ENCODE measurements around the gene ZBTB7A.

ZBTB7A gene

DNA sequence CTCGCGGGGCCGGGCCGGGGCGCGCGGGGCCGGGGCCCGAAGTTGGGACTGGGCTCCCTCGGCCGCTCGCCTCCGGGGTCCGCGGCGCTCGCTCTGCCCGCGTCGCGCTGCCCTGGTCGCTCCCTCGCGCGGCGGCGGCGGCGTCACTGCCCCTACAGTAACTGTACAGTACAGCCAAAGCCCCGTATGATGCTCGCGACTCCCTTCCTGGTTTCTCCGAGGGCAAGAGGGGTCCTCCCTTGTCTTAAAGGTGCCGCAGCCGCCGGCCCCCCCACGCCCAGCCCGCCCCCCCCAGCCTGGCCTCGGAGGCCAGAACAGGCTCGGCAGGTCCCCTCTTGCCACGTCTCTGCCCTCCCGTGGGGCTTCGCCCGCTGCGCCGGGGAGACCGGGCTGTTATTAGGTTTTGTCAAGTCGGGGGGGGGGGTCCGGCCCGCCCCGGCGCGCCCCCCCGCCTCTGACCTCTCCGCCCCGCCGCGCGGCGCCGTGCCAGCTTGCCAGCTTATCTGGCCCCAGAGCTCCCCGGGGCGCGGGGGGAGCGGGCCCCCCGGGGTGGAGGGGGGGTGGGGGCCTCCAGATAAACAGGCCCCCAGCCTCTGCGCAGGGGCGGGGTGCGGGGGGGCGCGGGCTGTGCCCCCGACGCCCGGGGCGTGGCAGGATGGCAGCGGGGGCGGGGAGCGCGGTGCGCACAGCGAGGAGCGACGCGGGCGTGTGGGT, at the start of gene ZBTB7A:
Gene ZBTB7A, minus strand, starts transcription at position 218 of the 714 bp plus-strand sequence. CDS start 11,667 bp downstream, outside the sequence.
- peak; percentile 70 to 75 for DNase-seq

DNA sequence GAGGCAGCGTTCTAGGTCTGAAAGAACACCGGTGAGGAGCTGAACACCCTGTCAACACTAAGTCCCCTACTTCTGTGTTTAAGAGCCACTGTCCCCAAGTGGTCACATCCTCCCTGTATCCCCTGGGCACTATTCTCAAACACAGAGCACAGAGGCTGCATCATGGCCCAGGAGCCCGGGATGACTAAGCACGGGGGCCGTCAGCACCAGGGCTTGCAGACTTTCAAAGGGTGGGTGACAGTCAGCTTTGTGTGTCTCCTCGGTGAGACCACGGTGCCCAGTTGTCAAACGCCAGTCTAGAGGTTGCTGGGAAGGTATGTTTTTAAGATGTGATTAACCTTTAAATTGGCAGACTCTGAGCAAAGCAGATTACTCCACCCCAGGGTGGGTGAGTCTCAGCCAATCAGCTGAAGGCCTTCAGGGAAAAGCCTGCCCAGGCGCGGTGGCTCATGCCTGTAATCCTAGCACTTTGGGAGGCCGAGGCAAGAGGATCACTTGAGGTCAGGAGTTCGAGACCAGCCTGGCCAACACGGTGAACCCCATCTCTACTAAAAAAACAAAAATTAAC, 49.2 kb upstream of the ZBTB7A start:
- no peak for DNase-seq

DNA sequence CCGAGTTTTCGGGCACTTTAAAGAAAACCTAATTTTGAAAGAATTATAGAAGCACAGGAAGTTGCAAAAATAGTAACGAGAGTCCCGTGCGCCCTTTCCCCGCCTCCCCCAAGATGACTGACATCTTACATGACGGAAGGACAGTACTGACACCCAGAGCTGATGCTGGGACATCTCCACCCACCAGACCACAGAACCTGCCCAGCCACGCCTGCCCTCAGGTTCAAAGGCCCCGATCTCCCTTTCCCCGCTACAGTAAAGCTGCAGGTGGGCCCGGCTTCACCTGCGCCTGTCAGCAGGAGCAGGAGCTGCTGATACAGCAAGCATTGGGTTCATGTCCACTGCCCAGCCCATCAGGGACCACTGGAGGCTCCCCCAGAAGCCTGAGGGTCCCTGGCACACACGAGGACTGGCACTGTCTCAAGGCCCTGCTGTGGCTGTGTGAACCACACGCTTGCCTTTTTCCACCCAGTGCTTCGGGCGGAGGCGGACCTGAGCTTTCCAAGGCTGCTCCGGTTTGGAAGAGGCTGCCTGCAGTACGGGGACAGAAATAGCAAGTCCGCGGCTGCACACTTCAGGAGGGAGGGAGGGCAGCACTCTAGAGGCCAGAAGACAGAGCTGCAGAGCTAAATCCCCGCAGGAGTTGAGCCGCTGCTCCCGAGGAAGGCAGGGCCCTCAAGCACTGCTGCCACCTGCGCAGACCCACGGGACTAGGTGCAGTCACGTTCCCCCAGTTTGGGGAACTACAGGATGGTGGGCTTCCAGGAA, 48.5 kb upstream of the ZBTB7A start:
- DNase-seq, result peak; percentile 58 to 59

DNA sequence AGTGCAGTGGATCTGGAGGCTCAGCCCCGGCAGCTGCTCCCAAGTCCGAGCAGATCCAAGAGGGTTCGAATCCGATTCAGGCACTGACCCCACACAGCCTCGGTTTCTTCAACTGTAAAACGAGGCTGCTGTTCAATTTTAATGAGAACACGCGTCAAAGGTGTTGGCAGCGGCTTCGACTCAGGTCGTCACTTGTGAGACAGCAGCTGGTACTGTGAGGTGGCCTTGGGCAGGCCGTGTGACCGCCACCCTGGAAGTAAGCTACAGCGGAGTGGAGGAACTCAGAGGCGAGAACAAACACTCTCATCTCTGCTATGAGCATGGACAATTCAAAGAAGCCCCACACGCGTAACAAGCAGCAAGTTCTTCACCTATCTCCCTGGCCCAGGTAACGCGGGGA, 47.5 kb upstream of the ZBTB7A start:
- DNase-seq, result no peak

DNA sequence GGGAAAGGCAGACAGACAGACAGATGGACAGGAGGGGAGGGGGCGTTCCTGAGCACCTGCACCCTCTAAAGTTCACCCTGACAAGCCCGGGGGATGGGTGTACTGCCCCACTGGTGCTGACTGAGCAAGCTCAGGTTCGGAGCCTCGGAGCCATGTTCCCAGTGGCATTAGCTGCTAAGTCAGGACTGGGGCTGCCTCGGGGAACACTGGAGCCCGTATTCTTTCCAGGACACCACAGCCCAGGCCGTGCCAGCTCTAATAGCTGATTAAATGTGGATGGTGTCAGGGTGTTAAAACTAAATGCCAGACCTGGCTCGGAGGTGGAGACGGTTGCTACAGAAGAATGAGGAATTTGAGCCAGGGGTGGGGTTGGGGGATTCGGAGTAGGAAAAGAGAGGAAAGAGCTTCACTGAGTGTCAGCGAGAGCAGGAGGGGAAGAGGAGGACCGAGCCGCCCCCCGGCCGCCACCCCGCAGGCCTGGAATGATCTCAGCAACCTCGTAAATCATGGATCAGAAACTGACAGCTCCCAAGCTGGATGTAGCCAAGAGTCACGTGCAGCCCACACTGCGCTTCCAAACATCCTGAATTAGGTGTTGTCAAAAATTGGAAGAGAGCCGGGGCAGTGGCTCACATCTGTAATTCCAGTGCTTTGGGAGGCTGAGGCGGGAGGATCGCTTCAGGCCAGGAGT, 46.8 kb upstream of the ZBTB7A start:
- DNase-seq, result no peak

DNA sequence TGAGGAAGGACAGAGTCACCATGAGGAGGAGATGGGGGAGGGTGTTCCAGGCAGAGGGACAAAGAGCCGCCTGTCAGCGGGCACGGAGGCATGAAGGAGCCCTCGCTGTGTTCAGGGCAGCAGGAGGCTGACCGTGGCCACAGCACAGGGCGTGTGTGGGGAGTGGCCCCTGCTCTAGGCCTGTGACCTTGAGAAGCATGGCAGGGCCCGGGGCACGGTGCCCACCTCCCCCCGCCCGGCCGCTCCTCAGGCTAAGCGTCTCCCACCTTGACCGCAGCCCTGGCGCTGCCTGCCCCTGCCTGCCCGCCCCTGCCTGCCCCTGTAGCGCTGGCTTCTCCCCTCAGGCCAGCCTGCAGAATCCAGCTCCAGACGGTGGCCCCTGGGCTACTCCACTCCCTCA, 45.7 kb upstream of the ZBTB7A start:
- DNase-seq, result no peak

DNA sequence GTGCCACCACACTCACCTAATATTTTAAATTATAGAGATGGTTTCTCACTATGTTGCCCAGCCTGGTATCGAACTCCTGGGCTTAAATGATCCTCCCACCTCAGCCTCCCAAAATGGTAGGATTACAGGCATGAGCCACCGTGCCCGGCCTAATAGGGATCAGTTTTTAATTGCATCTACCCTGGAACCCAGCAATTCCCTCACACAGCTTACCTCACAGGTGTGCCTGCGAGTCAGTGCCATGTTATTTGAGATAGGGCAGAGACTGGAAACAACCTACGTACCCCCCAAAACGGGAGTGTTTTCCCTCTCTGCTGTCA, 42.9 kb upstream of the ZBTB7A start:
- DNase-seq, result no peak

DNA sequence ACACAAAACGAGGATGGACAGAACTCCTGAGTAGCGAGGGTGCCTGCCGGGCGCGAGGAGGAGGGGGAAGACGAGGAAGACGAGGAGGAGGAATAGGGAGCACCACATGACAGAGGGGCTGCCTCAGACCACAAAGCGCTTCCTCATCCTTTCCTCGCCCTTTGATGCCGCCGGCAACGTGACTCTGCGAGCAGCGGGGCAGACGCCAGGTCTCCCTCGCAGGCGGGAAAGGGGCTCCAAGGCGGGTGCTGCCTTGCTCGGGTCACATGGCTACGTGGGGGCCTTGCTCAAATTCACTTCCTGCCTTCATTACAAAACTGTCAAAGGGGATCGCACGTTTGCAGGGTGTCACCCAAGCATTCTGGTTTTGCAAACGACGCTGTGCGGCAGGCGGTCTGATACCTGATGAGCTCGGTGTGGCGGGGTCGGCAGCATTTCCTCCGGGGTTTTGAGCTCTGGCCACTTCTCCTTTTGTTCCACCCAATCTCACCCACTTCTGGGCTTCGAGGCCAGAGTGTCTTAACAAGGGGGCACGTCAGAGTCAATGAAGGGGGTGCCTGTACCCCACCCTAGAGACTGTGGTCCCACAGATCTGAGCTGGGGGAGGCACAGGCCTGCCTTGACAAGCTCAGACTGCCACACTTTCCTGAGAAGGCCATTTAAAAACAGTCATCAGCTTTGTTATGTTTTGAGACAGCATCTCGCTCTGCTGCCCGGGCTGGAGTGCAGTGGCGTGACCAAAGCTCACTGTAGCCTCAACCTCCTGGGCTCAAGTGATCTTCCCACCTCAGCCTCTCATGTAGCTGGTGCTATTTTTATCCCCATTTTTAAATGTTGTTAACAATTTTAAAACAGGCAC, 42.3 kb upstream of the ZBTB7A start:
- peak; percentile 46 to 55 for DNase-seq

DNA sequence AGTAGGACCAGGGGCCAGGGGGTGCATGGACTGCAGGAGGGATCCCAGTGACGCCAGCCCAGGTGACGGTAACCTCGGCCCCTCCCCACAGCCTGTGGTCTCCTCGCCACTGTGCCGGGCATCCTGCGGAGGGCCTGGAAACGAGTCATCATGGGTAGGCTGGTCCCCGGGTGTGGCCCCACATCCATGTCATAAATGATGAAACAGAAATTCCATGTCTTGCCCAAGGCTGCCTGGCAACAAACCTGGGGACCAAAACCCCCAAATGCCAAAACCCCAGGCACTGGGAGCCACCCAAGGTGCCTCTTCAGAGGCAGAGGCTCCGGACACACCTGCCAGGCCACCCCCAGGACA, 36.4 kb upstream of the ZBTB7A start:
- no peak for DNase-seq

DNA sequence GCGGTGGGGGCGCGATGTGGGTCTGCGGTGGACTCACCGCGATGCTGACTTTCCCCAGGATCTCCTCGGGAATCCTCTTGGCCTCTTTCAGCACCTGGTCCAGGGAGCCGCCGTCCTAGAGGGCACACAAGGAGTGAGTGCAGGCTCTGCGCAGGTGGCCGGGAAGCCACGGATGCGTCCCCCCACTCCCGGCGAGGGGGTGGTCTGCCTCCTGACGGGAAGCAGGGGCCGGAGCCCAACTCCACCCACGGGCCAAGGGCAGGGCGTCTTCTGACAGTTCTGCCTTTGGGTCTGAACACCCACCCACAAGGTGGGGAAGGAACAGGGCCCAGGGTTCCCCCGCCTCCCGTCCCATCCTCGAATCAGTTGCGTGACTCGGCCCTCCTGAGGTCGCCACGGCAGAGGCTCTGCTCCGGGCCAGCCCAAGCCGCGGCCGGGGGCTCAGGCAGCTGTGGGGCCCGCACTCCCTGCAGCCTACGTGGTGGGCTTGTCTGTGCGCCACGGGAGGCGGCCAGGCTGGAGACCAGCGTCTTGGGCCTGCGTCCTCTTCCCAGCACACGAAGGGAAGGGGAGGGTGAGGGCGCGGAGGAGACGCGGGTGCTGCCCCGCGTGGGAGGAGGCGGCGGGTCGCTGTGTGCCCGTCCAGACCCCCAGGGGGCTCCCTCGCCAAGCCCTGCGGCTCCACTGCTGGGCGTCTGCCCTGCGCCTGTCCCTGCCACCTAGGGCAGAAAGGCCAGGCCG, 35.8 kb upstream of the ZBTB7A start:
- DNase-seq, result no peak

DNA sequence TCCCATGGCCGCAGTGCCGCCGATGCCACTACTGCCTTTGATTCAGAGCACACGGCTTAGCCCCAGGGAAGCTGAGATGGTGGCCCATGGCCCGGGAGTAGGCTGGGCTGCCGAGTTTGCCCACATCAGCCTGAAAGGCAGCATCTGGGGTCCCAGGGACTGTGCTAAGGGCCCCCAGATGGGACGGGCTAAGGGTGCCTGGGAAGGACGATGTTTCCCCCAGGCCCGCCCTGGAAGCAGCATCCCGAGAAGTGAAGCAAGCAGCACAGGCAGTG, 34.7 kb upstream of the ZBTB7A start:
- no peak for DNase-seq

DNA sequence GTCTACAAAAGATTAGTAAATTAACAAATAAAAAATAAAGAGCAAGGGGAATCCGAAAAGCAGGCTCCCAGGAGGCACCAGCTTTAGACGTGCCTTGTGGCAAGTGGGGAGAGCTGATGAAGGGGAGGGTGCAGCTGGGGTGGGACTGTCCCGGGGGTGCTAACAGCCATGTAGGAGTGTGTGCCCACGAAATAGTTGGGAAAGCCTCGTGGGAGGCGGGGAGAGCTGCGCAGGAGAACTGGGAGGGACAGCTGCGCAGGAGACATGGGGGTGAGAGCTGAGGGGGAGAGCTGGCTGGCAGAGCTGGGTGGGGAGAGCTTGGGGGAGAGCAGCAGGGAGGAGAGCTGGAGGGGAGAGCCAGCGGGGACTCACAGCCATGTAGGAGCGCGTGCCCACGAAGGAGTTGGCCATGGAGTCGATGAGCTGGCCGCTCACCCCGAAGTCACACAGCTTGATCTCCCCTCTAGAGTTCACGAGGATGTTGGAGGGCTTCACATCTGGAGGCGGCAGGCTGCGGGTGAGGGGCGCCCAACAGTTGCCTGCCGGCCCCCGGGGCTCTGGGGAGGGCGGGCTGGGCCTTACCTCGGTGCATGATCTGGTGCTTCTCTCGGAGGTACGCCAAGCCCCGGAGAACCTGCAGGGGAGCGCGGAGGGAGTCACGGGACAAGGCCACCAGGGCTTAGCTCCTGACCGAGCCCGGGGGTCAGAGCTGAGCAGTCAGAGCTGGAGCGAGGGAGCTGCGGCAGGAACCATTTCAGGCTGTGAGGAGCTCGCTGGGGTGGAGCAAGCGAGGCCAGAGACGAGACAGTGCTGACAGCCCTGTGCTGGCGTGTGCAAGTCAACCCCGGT, 34.2 kb upstream of the ZBTB7A start:
- DNase-seq, result no peak

DNA sequence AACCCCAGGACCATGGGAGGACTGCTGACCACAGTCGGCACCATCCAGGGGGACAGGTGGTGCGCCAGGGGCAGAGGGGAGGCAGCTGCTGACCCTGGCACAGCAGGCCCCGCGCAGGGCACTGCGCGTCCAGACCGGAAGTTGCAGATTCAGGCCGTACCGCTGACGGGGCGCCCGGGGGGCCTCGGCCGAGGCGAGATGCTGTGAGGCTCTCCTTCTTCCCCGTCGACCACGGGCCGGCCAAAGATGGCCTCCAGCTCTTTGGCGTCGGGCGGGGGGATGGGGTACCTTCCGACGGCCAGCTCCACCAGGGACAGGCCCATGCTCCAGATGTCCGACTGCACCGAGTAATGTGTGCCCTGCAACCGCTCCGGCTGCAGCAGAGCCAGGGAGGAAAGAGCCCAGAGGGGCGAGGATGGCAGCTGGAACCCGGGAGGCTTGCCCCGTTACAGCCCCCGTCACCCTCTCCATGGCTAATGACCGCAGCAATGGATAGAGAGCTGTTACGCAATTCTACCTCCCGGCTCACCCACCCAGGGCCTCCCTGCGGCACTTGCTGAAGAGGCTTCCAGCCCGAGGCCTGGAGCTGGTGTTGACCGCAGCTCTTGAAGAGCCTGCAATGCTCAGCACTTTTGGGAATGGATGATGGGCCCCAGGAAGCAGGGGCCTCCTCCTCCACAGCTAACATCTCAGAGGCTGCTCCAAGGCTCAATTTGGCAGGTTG, 32.5 kb upstream of the ZBTB7A start:
- no peak for DNase-seq

DNA sequence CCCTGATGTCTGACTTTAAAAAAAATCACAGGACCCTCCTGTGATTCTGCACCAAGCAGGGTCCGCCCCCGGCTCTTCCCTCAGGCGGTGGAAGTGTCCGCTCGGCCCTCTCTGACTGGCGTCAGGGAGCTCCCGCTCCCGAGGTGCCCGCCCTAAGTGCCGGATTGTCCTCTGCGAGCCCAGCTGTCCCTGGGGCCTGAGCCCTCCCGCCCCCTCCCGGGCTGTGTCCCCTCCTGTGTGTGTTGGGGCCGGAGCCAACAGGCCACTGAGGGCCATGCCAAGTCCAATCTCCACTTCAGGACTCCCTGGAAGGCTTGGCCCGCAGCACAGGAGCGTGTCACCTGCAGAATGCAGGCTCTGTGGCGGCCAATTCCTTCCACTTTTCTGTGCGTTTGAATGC, 31.8 kb upstream of the ZBTB7A start:
- no peak for DNase-seq

DNA sequence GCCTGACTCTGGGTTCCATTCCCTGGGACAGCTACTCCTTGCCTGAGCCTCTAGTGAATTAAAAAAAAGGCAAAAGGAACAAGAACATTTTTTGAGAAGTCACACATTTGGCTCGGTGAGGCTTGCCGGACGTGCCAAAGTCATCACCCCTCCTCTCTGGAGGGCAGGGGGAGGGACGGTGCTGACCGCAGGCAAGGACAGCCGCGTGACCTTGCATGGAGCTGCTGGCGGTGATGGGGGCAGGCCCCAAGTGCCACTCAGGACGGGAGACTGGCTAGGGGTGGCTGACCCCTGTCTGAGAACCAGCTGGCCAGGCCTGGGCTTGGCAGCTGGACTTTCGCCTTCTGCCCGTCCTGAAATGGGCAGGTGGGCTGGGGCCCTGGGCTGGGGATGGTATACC, 30.8 kb upstream of the ZBTB7A start:
- no peak for DNase-seq

DNA sequence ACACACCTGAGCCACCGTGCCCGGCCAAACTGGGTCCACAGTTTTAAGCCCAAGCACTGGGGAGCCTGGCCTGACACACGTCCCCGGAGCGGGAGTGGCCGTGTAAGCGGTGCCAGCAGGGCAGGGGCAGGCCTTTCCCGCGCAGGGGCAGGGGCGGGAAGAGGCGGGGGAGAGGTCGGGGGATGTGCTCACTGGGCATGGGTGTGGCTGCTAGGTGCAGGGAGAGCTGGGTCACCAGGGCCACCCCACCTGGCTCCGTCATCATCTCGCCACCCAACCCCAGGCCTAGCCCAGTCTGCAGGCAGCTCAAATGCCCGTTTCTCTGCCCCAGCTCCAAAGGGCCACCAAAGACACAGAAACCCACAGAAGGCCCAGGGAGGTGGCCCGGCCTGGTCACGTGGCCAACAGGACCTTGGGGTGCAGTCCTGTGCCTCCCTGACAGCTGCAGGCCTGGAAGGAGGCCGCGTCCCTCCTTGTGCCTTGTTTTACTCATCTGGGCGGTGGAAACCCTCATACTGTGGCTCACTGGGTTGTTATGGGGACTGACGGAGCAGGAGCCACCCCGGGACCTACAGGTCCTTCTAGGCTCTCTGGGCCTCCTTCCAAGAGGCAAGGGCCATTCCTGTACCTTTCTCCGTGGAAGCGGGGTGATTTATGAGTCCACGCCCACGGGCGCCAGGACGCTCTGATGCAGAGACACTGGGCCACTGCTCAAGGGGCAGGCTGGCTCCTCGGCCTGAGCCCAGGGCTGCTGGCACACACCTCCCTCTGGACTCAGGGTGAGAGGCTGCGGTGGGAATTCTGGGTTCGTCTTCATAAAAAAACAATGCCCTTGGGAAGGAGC, 29.6 kb upstream of the ZBTB7A start:
- no peak for DNase-seq

DNA sequence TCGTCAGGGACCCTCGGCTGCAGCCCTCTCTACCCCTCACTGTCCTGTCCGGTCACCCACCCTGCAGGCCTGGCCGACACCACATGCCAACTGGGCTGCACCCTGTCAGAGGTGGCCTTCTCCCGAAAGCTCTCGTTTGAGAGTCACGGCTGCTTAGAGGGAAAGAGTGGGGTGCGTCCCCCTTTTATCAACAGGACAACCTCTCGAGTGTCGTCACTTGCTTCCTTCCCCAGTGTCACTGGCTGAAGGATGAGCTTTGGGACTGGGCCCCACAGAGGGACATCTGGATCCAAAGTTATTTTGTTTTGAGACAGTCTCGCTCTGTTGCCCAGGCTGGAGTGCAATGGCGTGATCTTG, 28.8 kb upstream of the ZBTB7A start:
- no peak for DNase-seq

DNA sequence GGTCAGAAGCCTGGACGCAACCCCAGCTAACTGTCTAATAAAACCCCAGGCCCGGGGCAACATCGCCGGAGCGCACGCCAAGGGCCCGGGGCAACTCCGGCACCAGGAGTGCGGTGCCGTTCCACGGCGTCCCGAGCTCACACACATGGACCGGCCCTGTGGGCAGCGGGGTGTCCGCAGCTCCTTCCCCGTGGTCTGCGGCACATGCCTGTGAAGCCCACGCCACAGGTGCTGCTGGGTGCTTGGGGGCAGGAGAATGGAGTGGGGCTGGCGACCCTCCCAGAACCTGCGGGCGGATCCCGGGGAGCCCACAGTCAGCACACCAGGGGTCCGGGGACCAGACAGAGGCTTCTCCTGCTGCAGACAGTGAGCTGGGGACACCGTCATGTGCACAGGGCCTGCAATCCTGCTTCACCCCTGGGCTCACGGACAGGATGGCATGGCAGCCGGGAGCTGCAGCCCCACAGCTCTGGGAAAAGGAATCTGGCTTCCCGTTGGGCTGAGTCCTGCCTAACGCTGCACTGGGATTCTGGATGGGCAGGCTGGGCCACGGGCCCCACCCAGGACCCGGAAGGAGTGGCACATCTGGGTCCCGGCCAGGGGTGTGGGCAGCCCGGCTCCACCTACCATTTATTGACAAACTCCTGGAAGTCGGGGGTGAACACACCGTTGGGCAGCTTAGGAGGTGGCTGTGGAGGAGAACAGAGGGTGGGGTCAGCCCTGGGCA, 28.2 kb upstream of the ZBTB7A start:
- no peak for DNase-seq

DNA sequence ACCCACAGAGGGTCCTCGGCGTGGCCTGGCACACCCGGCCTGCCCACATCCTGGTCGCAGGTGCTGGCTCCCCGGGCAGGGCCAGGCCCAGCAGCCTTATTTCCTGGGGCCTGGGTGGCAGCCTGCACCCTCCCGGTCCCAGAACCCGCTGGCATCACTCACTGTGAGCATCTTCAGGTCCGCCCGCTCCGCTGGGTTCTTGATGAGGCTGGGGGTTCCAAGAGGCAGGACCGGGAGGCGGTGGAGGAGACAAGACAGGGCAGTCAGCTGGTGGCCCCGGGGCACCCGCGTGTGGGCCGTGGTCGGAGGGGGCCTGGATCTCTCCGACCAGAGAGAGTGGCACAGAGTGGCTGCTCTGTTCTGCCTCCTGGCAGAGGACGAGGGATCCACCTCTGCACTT, 27.6 kb upstream of the ZBTB7A start:
- DNase-seq, result no peak
